ENCODE results near the gene ROCK2.

Gene ROCK2

GRCh38 chr2:11131166-11131920, 213.1 kb downstream of the ROCK2 start:
- TF ChIP-seq CTCF (IDR thresholded peaks at IDR 0.05; ENCODE audit: borderline replicate concordance, insufficient read depth, low read depth, low read length) = no peak
- H3K4me3 ChIP-seq (ENCODE audit: low read depth, low read length) = no peak overlapping the region
